Fibroblast of lung (primary cell): ENCODE data around the gene TAS1R3.

ENCODE experiments used
- EZH2 ChIP-seq: IDR thresholded peaks from 2 replicates; pipeline ENCODE4 v1.5.1; 2012; ENCODE audit warnings: low read length, control low read depth, mild to moderate bottlenecking; ENCODE audit errors: missing control alignments
- TF ChIP-seq, protein P1 (sequence below), 2 donors: IDR thresholded peaks in 1 of 2; conservative IDR thresholded peaks in 1 of 2; 1 replicate in 1 of 2; 2 replicates in 1 of 2; pipeline ENCODE4 v1.5.1; 2011 to 2012; ENCODE audit warnings: low read length in 2 of 2, control low read depth in 1 of 2, inconsistent platforms in 1 of 2, low read depth in 1 of 2, mild to moderate bottlenecking in 1 of 2

DNA sequence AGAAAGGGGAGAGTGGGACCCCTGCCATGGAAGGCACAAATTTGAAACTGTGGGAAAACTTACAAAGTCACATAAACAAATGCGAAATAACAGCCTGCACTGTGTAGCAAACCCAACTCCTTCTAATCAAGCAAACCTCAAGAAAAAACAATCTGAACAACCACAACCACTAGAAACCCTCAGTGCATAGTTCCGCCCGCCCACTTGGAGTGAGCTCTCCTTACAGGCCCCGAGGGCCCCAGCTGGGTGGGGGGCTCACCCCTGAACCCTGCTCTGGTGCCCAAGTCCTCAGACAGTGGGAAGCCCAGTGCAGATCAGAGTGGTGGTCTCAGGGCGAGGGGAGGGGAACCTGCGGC lies 28.2 kb downstream of the TAS1R3 start:
- TF ChIP-seq, protein P1, sequence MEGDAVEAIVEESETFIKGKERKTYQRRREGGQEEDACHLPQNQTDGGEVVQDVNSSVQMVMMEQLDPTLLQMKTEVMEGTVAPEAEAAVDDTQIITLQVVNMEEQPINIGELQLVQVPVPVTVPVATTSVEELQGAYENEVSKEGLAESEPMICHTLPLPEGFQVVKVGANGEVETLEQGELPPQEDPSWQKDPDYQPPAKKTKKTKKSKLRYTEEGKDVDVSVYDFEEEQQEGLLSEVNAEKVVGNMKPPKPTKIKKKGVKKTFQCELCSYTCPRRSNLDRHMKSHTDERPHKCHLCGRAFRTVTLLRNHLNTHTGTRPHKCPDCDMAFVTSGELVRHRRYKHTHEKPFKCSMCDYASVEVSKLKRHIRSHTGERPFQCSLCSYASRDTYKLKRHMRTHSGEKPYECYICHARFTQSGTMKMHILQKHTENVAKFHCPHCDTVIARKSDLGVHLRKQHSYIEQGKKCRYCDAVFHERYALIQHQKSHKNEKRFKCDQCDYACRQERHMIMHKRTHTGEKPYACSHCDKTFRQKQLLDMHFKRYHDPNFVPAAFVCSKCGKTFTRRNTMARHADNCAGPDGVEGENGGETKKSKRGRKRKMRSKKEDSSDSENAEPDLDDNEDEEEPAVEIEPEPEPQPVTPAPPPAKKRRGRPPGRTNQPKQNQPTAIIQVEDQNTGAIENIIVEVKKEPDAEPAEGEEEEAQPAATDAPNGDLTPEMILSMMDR (conservative IDR thresholded peaks at IDR 0.05 in 1 of 2, IDR thresholded peaks at IDR 0.05 in 1 of 2; ENCODE audit: low read depth in 1 of 2, low read length in 2 of 2): no peak
- TF ChIP-seq EZH2: no peak
